HPDE6-E6E7 (cell line): Measurements from ENCODE around the gene CCT2.
A peak's percentile ranks its signal among the peaks of the same experiment; 100 is the strongest.
"Not testable (repeated sequence)": the region's sequence is repeated elsewhere in the genome, so short reads cannot be mapped to it uniquely, and the experiment has no call there.

Experiments
- DNase-seq: peaks from one replicate; pipeline ENCODE4 v3.0.0; 2011; ENCODE audit warnings: missing footprints; ENCODE audit errors: extremely low spot score

Gene CCT2

GRCh38 chr12:69588527-69588926 lies 3.3 kb downstream of the CCT2 start:
- DNase-seq: no peak

DNA sequence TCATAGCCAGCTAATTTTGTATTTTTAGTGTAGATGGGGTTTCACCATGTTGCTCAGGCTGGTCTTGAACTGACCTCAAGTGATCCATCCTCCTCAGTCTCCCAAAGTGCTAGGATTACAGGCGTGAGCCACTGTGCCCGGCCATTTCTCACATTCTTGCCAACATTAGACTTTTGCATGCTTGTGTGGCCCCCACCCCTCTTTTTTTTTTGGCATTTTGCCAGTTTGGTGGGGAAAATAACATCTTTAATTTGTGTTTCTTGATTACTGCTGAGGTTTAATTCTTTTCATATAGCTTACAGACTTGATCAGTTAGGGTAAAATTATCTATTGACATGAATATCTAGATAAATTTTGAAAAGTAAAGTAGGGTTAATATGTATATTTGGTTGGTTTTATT lies 3.8 kb downstream of the CCT2 start:
- no peak for DNase-seq

GRCh38 chr12:69595689-69596088 lies 10.4 kb downstream of the CCT2 start:
- DNase-seq: no peak

DNA sequence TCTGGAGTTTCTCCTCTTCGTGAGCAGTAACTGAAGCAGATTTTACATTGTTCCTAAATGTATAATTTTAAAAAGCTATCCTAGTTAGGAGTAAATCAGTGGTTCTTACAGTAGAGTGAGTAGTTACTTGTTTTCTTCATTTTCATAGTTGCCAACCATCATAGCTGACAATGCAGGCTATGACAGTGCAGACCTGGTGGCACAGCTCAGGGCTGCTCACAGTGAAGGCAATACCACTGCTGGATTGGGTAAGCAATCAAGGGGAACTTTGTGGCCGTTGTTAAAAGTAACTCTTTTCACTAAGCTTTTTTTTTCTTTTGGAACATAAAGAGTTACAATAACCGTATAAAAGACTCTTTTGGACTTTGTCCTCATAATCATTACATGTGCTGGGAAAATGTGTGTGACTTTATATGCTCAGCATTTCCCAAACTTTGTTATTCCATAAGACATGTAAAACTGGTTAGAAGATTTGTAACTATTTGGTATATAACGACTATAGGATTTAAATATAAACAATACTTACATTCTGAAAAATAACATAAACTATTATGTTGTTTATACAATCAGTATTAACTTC lies 13.0 kb downstream of the CCT2 start:
- no peak for DNase-seq

DNA sequence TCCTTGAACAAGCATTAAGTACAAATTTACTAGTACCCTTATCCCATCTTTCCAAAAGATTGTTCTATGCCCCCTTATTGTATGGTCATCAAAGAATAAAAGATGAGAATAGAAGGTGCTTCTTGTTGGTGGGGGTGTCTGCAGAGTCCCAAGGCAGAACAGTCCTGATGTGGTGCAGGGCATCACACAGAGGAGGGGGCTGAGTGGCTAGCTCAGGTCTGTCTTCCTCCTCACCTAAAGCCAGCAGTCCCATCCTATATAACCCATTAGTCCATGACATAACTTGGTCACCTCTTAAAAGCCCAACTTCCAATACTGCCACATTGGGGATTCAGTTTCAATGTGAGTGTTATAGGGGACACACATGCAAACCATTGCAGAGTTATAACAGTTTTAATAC lies 15.5 kb downstream of the CCT2 start:
- DNase-seq: no peak

DNA sequence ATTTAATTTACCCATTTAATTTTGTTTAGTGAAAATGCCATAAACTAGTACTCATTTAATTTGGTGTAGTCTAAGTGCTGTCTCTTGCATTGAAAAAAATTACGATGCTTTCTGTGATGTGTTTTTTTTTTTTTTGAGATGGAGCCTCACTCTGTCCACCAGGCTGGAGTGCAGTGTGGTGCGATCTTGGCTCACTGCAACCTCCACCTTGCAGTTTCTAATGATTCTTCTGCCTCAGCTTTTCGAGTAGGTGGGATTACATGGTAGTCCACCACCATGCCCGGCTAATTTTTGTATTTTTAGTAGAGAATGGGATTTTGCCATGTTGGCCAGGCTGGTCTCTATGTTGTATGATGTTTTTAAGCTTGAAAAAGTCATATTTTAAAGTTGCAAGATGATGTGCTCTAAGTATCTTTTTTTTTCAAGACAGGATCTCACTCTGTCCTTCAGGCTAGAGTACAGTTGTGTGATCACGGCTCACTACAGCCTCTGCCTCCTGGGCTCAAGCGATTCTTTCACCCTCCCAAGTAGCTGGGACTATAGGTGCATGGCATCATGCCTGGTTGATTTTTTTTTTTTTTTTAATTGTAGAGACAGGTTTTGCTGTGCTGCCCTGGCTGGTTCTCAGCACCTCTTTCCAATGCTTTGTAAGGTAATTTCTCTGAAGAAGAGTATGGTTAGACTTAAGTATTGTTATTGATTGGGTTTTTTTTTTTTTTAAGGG lies 16.9 kb downstream of the CCT2 start:
- DNase-seq: no peak

DNA sequence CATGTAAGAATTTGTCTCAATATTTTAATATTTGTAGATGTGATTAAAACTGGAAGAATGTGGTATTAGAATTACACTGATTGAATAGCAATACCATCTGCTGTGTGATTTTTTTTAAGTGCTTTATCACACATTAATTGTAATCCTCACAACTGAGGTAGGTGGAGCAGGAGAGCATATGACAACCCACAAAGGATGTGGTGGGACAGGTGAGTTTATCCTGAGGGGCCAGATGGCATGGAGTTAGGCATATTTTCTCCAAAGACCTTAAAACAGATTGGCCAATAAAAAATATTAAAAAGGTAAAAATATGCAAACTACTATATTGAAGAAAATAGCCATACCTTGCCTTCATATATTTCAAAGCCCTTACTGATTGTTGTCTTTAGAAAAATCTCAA lies 17.7 kb downstream of the CCT2 start:
- DNase-seq: no peak

- not testable (repeated sequence) for DNase-seq
These were observed 18.3 kb downstream of the CCT2 start for GRCh38 chr12:69603556-69603955.

DNA sequence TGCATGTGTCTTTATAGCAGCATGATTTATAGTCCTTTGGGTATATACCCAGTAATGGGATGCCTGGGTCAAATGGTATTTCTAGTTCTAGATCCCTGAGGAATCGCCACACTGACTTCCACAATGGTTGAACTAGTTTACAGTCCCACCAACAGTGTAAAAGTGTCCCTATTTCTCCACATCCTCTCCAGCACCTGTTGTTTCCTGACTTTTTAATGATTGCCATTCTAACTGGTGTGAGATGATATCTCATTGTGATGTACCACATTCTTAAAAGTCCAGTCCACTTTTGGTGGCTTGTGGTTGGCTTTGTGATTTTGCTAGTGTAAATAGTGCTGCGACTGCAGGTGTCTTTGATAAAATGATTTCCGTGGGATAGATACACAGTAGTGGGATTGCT lies 19.0 kb downstream of the CCT2 start:
- not testable (repeated sequence) for DNase-seq

DNA sequence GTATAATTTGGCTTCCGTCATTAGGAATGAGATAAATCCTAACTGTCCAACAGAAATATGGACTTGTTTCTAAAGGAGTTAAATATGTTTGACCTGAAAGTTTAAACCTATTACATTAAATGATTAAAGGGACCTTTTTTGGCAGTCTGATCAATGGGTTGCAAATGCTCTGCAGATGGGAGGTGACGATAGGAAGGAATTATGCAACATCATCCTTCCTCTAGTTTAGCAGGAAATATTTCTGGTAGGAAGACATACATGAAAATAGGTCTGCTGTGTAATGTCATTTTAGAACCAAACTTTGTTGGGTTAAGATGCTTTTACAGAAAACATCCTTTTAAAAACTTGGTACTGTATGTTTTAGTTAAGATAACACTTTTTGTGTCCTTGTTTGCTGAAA lies 22.9 kb downstream of the CCT2 start:
- no peak for DNase-seq

GRCh38 chr12:69610126-69610525 lies 24.9 kb downstream of the CCT2 start:
- no peak for DNase-seq

GRCh38 chr12:69610729-69611128 lies 25.5 kb downstream of the CCT2 start, which contains the start of gene LRRC10:
Gene LRRC10 (minus strand): TSS chr12:69610907. CDS start chr12:69610838, 69 bp downstream.
- no peak for DNase-seq

DNA sequence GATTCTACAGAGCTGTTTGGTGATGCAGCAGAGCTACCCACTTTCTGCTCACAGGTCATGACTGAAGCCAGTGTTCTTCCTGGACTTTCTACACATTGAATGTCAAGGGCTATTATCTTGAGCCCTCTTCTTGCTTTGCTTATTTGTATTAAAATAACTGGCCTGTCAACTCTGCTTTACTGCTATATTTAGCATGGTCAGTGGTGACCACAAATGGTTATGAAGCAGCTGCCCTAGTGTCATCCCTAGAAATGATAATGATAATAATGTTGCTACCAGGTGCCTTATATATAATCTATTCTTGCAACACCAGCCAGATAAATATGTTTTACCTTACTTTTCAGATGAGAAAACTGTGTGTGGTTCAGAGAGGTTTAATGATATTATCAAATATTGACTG lies 28.1 kb downstream of the CCT2 start:
- no peak for DNase-seq

- DNase-seq: no peak
These were observed 30.8 kb downstream of the CCT2 start for GRCh38 chr12:69616025-69616424.

GRCh38 chr12:69619050-69619449 lies 33.8 kb downstream of the CCT2 start:
- DNase-seq: no peak

- DNase-seq: no peak
These were observed 34.8 kb downstream of the CCT2 start for GRCh38 chr12:69620077-69620476.

DNA sequence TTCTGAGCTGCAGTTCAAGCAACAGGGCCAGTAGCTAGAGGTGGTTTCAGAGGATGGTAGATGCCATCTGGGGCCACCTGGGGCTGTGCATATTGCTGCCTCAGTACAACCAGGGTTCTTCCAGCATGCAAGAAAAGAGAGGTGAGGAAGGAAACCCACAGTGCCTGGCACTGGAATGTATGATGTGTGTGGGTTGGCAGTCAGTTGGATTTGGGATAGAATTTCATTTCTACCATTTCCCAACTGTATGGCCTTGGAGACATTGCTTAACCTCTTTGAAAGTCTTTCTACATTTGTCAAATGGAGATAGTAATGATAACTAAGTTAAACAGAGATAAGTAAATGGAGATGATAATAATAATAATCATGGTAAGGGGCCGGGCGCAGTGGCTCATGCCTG lies 35.7 kb downstream of the CCT2 start:
- no peak for DNase-seq

GRCh38 chr12:69621551-69621950 lies 36.3 kb downstream of the CCT2 start:
- no peak for DNase-seq

DNA sequence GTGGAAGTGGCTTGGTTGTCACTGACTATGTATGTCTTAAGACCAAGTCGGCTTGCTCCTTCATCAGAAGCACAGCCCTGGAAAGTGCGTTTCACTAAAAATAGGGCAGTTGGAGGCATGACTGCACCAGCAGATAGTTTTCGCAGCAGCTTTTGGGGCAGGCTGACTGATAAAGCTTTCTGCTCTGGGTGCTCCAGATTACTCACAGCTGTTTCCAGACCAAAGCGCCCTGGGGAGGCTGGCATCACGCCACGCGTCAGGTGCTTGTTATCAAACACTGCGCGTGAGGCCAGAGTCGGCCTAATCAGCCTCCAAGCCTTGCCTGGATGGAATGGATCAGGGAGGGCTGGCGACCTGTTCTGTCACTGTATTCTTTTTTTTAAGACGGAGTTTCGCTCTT lies 38.7 kb downstream of the CCT2 start:
- no peak for DNase-seq

GRCh38 chr12:69627501-69627900 lies 42.2 kb downstream of the CCT2 start:
- DNase-seq: no peak

GRCh38 chr12:69630191-69630590 lies 44.9 kb downstream of the CCT2 start:
- DNase-seq: peak; percentile 28

- no peak for DNase-seq
These were observed 47.8 kb downstream of the CCT2 start for GRCh38 chr12:69633061-69633460.

- DNase-seq: peak; percentile 68
These were observed 54.2 kb downstream of the CCT2 start for GRCh38 chr12:69639400-69640016.
